HEK293 (cell line): ENCODE results near the gene TGFB1I1.

Experiments
- CTCF ChIA-PET: fragments of 350-600 bp; formaldehyde crosslinking; extraction: SDS; loops from one replicate; lab custom pipeline; 2021; ENCODE audit warnings: antibody characterized with exemption; lab: Yijun Ruan, JAX
- POLR2A ChIA-PET: fragments of 300-600 bp; formaldehyde crosslinking; extraction: SDS; loops from one replicate; lab custom pipeline; 2020; ENCODE audit warnings: antibody characterized with exemption, inconsistent platforms; lab: Yijun Ruan, JAX
- H3K27ac ChIP-seq: fragments of 200-500 bp; sonication (Bioruptor generic); 2 replicates; pipeline ENCODE4 v1.5.1; 2014; ENCODE audit warnings: low read depth, low read length, control low read depth, inconsistent platforms; ENCODE audit errors: extremely low read depth
- H3K36me3 ChIP-seq, 2 experiments: fragments of 200-500 bp in 1 of 2; sonication (Bioruptor generic) in 1 of 2; 1 replicate in 1 of 2; 2 replicates in 1 of 2; pipeline ENCODE4 v1.5.1; 2014 to 2017; ENCODE audit warnings: inconsistent platforms in 2 of 2, low read length in 2 of 2; ENCODE audit not compliant: control insufficient read depth in 2 of 2, insufficient read depth in 1 of 2
- H3K4me1 ChIP-seq: fragments of 200-500 bp; sonication (Bioruptor generic); 2 replicates; pipeline ENCODE4 v1.5.1; 2014; ENCODE audit warnings: mild to moderate bottlenecking, low read length, inconsistent platforms; ENCODE audit not compliant: control insufficient read depth, insufficient read depth
- H3K4me3 ChIP-seq: 2 replicates; pipeline ENCODE4 v1.5.1; 2011; ENCODE audit warnings: low read depth, mild to moderate bottlenecking, control low read depth, low read length, moderate library complexity
- H3K9me3 ChIP-seq: fragments of 200-500 bp; sonication (Bioruptor generic); 2 replicates; pipeline ENCODE4 v1.5.1; 2014; ENCODE audit warnings: low read depth, low read length, inconsistent platforms; ENCODE audit not compliant: control insufficient read depth, insufficient read depth
- GLIS2 ChIP-seq: fragments of 450-650 bp; formaldehyde crosslinking; IDR thresholded peaks from 2 replicates; pipeline ENCODE4 v1.5.1; 2016; ENCODE audit warnings: missing biosample characterization, missing genetic modification characterization
- PATZ1 ChIP-seq: fragments of 450-650 bp; formaldehyde crosslinking; IDR thresholded peaks from 2 replicates; pipeline ENCODE4 v1.5.1; 2016; ENCODE audit warnings: missing biosample characterization, missing genetic modification characterization
- PRDM2 ChIP-seq: fragments of 450-650 bp; formaldehyde crosslinking; IDR thresholded peaks from 2 replicates; pipeline ENCODE4 v1.5.1; 2016; ENCODE audit warnings: missing biosample characterization, missing genetic modification characterization, borderline replicate concordance
- PRDM6 ChIP-seq: fragments of 450-650 bp; formaldehyde crosslinking; IDR thresholded peaks from 2 replicates; pipeline ENCODE4 v1.5.1; 2017; ENCODE audit warnings: missing biosample characterization, missing genetic modification characterization
- SP7 ChIP-seq: fragments of 450-650 bp; formaldehyde crosslinking; IDR thresholded peaks from 2 replicates; pipeline ENCODE4 v1.5.1; 2016; ENCODE audit warnings: missing biosample characterization, missing genetic modification characterization
- WT1 ChIP-seq: fragments of 450-650 bp; formaldehyde crosslinking; IDR thresholded peaks from 2 replicates; pipeline ENCODE4 v1.5.1; 2016; ENCODE audit warnings: missing biosample characterization, missing genetic modification characterization
- ZBTB1 ChIP-seq: fragments of 450-650 bp; formaldehyde crosslinking; IDR thresholded peaks from 2 replicates; pipeline ENCODE4 v1.5.1; 2016; ENCODE audit warnings: missing biosample characterization, missing genetic modification characterization
- ZFP3 ChIP-seq: fragments of 450-650 bp; formaldehyde crosslinking; IDR thresholded peaks from 2 replicates; pipeline ENCODE4 v1.5.1; 2016; ENCODE audit warnings: low read depth, missing biosample characterization, missing genetic modification characterization
- ZFP69B ChIP-seq: fragments of 450-650 bp; formaldehyde crosslinking; IDR thresholded peaks from 2 replicates; pipeline ENCODE4 v1.5.1; 2016; ENCODE audit warnings: missing biosample characterization, missing genetic modification characterization
- ZNF133 ChIP-seq: fragments of 450-650 bp; formaldehyde crosslinking; IDR thresholded peaks from 2 replicates; pipeline ENCODE4 v1.5.1; 2016; ENCODE audit warnings: missing biosample characterization, missing genetic modification characterization
- ZNF140 ChIP-seq: fragments of 450-650 bp; formaldehyde crosslinking; IDR thresholded peaks from 2 replicates; pipeline ENCODE4 v1.5.1; 2016; ENCODE audit warnings: missing biosample characterization, missing genetic modification characterization
- ZNF18 ChIP-seq: fragments of 450-650 bp; formaldehyde crosslinking; IDR thresholded peaks from 2 replicates; pipeline ENCODE4 v1.5.1; 2016; ENCODE audit warnings: missing biosample characterization, missing genetic modification characterization
- ZNF239 ChIP-seq: fragments of 450-650 bp; formaldehyde crosslinking; IDR thresholded peaks from 2 replicates; pipeline ENCODE4 v1.5.1; 2016; ENCODE audit warnings: missing biosample characterization, missing genetic modification characterization
- ZNF521 ChIP-seq: fragments of 450-650 bp; formaldehyde crosslinking; IDR thresholded peaks from 2 replicates; pipeline ENCODE4 v1.5.1; 2017; ENCODE audit warnings: missing biosample characterization, mild to moderate bottlenecking, missing genetic modification characterization
- ZNF610 ChIP-seq: fragments of 450-650 bp; formaldehyde crosslinking; IDR thresholded peaks from 2 replicates; pipeline ENCODE4 v1.5.1; 2016; ENCODE audit warnings: missing biosample characterization, missing genetic modification characterization, borderline replicate concordance
- ZNF670 ChIP-seq: fragments of 450-650 bp; formaldehyde crosslinking; IDR thresholded peaks from 2 replicates; pipeline ENCODE4 v1.5.1; 2016; ENCODE audit warnings: missing biosample characterization, missing genetic modification characterization, low read depth
- ZNF704 ChIP-seq: fragments of 450-650 bp; formaldehyde crosslinking; IDR thresholded peaks from 2 replicates; pipeline ENCODE4 v1.5.1; 2016; ENCODE audit warnings: missing biosample characterization, missing genetic modification characterization
- ZNF792 ChIP-seq: fragments of 450-650 bp; formaldehyde crosslinking; IDR thresholded peaks from 2 replicates; pipeline ENCODE4 v1.5.1; 2016; ENCODE audit warnings: missing biosample characterization, missing genetic modification characterization
- ZSCAN23 ChIP-seq: fragments of 450-650 bp; formaldehyde crosslinking; IDR thresholded peaks from 2 replicates; pipeline ENCODE4 v1.5.1; 2016; ENCODE audit warnings: missing biosample characterization, missing genetic modification characterization

TGFB1I1 gene

GRCh38 chr16:31487720-31488467 is 15.9 kb downstream of the TGFB1I1 start (continued):
- TF ChIP-seq PRDM2 (tag by site-specific recombination) (no peak), ZNF610 (no peak), ZNF18 (tag by site-specific recombination) (no peak)

GRCh38 chr16:31488468-31489297 is 16.7 kb downstream of the TGFB1I1 start:
- ChIA-PET CTCF (interaction anchor here (1.9 kb wide), 1 partner anchor 28 kb away, joined by 4 read pairs; no protein-coding TSS in a partner anchor), POLR2A (interaction anchor here (1.6 kb wide), 1 partner anchor 10 kb away, joined by 4 read pairs; no protein-coding TSS in a partner anchor)
- no peak overlapping the region for H3K4me3 ChIP-seq

GRCh38 chr16:31489298-31489564 is 17.3 kb downstream of the TGFB1I1 start:
- Histone ChIP-seq H3K27ac (no peak overlapping the region), H3K4me1 (no peaks in the 10 kb centered on the region; the same call in 1 of the 2 replicates), H3K36me3 (peaks cover 0 to 40% of the 10 kb centered on the region in 2 experiments; a peak in 1 of 3 replicates), H3K4me3 (no peak overlapping the region), H3K9me3 (no peaks in the 10 kb centered on the region)
- ChIA-PET CTCF (interaction anchor here (1.9 kb wide), 1 partner anchor 28 kb away, joined by 4 read pairs; no protein-coding TSS in a partner anchor), POLR2A (interaction anchor here (1.6 kb wide), 1 partner anchor 10 kb away, joined by 4 read pairs; no protein-coding TSS in a partner anchor)
- TF ChIP-seq ZBTB1 (tag by site-specific recombination) (no peak), PRDM6 (tag by site-specific recombination) (no peak), PATZ1 (no peak), ZNF792 (tag by site-specific recombination) (no peak), ZNF140 (tag by site-specific recombination) (no peak), GLIS2 (tag by site-specific recombination) (no peak), ZNF704 (tag by site-specific recombination) (no peak), SP7 (no peak), ZFP69B (tag by site-specific recombination) (no peak), ZNF670 (tag by site-specific recombination) (no peak), ZNF521 (tag by site-specific recombination) (no peak)

More at GRCh38 chr16:31488468-31489297, 16.7 kb downstream of the TGFB1I1 start:
- H3K9me3 ChIP-seq = no peaks in the 10 kb centered on the region
- H3K4me1 ChIP-seq = no peaks in the 10 kb centered on the region; the same call in 1 of the 2 replicates
- H3K27ac ChIP-seq = no peak overlapping the region
- peaks cover 0 to 37% of the 10 kb centered on the region in 2 experiments; a peak in 1 of 3 replicates for H3K36me3 ChIP-seq
- TF ChIP-seq ZNF133 (tag by site-specific recombination) = no peak
- TF ChIP-seq ZFP3 (tag by site-specific recombination) = no peak
- TF ChIP-seq ZNF239 = no peak
- TF ChIP-seq ZNF670 (tag by site-specific recombination) = no peak
- TF ChIP-seq WT1 (tag by site-specific recombination) = no peak
- no peak for TF ChIP-seq ZSCAN23 (tag by site-specific recombination)
